ENCODE results near the gene AP1G2. TPM values are rescaled to one million over a fixed set of nuclear protein-coding genes. Genes with fewer than 3 reads are reported as not detected.

AP1G2 gene
- polyA plus RNA-seq, 1 of the 3 experiments (the other 2 are of a cell fraction), result 88.3 TPM

DNA sequence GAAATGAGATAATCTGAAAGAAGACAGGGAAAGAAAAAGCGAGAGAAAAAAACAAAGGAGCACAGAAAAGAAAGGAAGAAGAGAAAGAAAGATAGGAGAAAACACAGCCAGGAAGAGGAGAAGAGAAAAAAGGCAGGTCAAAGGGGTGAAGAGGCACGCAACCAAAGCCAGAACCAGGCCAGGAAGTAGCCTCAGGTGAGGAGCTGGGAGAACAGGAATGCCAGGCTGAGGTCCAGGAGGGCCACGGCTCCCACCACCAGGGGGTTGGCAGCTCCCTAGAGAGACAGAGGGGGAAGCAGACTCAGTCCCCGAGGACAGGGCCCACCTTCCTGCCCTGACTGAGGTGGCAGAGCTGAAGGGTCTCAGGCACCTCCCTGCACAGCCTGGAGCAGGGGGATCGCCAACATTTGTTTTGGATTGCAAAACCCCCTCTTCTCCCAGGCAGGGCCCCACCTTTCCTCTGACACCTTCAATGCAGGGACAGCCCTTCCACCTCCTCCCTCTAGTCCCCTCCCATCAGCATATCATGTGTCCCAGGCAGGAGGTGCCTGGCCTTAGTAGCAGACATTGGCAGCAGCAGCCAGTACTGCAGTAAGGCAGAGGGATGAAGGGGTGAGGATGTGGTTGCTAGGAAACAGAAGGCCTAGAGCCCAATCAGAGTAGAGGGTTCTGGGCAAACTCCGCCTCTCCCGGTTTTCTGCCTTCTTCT is 2.0 kb upstream of the AP1G2 start:
- H3K9me2 ChIP-seq, result no peaks in the 10 kb centered on the region
- H3K4me3 ChIP-seq (ENCODE audit: low read depth in 2 of 2, low read length in 1 of 2), result no peak overlapping the region
- TF ChIP-seq EZH2phosphoT487 (IDR thresholded peaks at IDR 0.05; ENCODE audit: borderline replicate concordance, low read depth) (no peak), RFX5 (IDR thresholded peaks at IDR 0.05; ENCODE audit: low read length) (0 out of 2 replicates have a peak, but pooled peaks have one; percentile 19)
- ChIA-PET CTCF (interaction anchor here (0.9 to 19.5 kb wide), 7 partner anchors 11 to 489 kb away, joined by 3 to 785 read pairs (median 16); partner anchors contain the start of genes NGDN and THTPA), POLR2A (no interaction called here)
- no peaks in the 10 kb centered on the region for H4K20me1 ChIP-seq (ENCODE audit: insufficient read depth)
- no peak overlapping the region for H2AFZ ChIP-seq (ENCODE audit: low read depth)
- H3K4me2 ChIP-seq, result no peak overlapping the region
- H3K4me1 ChIP-seq (ENCODE audit: control insufficient read depth in 1 of 2, insufficient read depth in 2 of 2, low read depth in 1 of 2, low read length in 1 of 2), result peaks cover 0 to 34% of the 10 kb centered on the region in 2 experiments; a peak in 1 of 4 replicates
- H3K9ac ChIP-seq, result no peak overlapping the region
- 74% methylated on average over 5 of the region's 7 CpGs for WGBS (ENCODE audit: low lambda C conversion rate)
- H3K36me3 ChIP-seq (replicated peaks in 1 of 2; ENCODE audit: control insufficient read depth in 1 of 2, insufficient read depth in 2 of 2, low read length in 1 of 2), result peaks cover 0 to 9% of the 10 kb centered on the region in 2 experiments
- peaks cover 10% of the 10 kb centered on the region for H3F3A ChIP-seq (replicated peaks; ENCODE audit: insufficient read depth)
- H3K27ac ChIP-seq (ENCODE audit: low read depth in 2 of 2, low read length in 1 of 2), result peak overlapping the region in 1 of 2 experiments; percentile 57; a peak in 2 of 4 replicates
- H3K27me3 ChIP-seq (ENCODE audit: insufficient read depth), result no peaks in the 10 kb centered on the region
- DNase-seq, result peak; percentile 72
- H3K9me3 ChIP-seq, result no peaks in the 10 kb centered on the region
- H3K79me2 ChIP-seq (ENCODE audit: insufficient read depth), result 0 out of 2 replicates have a peak, but pooled peaks cover 3% of the 10 kb centered on the region

DNA sequence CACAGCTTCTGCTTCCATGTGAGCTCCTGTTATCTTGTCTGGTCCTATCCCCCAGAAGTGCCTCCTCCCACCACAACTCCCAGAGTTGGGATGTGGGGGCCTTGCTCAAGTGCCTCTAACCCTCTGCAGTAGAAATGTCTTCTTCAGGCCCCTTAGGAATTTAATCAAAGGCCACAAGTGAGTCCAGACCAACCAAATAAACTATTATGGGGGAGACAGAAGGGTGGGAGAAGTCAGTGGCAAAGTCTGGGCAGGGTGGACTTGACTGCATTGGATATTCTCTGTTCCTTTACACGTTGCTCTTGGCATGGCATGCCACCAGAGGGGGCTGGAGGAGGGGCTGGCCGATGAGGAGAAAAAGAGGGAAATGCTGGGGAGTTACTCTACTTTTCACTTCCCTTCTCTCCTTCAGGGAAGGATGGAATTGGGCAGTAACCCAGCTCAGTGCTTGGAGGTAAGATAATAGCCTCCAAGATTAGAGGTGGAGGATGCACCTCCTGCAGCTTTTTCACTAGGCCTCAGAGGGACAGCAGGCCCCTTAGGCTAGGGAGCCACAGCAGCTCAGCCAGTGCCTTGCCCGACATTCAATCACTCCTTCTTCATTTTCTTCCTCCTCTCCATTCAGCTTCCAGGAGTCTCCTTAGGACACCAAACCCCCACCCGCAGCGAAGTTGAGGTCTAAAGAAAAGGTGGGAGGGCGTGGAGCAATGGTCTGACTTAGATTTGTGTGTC is 1.2 kb upstream of the AP1G2 start:
- Histone ChIP-seq H3K27me3 (ENCODE audit: insufficient read depth) (no peaks in the 10 kb centered on the region), H3K9me3 (no peaks in the 10 kb centered on the region), H4K20me1 (ENCODE audit: insufficient read depth) (no peaks in the 10 kb centered on the region), H2AFZ (ENCODE audit: low read depth) (no peak overlapping the region), H3K4me1 (ENCODE audit: control insufficient read depth in 1 of 2, insufficient read depth in 2 of 2, low read depth in 1 of 2, low read length in 1 of 2) (peaks cover 0 to 34% of the 10 kb centered on the region in 2 experiments; a peak in 1 of 4 replicates), H3K4me2 (peak overlapping the region; percentile 86), H3K79me2 (ENCODE audit: insufficient read depth) (0 out of 2 replicates have a peak, but pooled peaks cover 3% of the 10 kb centered on the region), H3K27ac (ENCODE audit: low read depth in 2 of 2, low read length in 1 of 2) (peak overlapping the region in 1 of 2 experiments; percentile 82; a peak in 2 of 4 replicates), H3F3A (replicated peaks; ENCODE audit: insufficient read depth) (peaks cover 10% of the 10 kb centered on the region), H3K9me2 (no peaks in the 10 kb centered on the region), H3K36me3 (replicated peaks in 1 of 2; ENCODE audit: control insufficient read depth in 1 of 2, insufficient read depth in 2 of 2, low read length in 1 of 2) (peaks cover 0 to 13% of the 10 kb centered on the region in 2 experiments), H3K9ac (no peak overlapping the region), H3K4me3 (ENCODE audit: low read depth in 2 of 2, low read length in 1 of 2) (peak overlapping the region in 1 of 2 experiments; percentile 20; a peak in 1 of 4 replicates)
- WGBS (ENCODE audit: low lambda C conversion rate), result 71% methylated on average over 6 of the region's 6 CpGs
- ChIA-PET CTCF (interaction anchor here (0.7 to 19.5 kb wide), 8 partner anchors 10 to 513 kb away, joined by 3 to 785 read pairs (median 12); partner anchors contain the start of genes NGDN and THTPA), POLR2A (interaction anchor here (1.3 kb wide), 1 partner anchor 10 kb away, joined by 4 read pairs; no protein-coding TSS in a partner anchor)
- DNase-seq, result peak; percentile 65
- TF ChIP-seq RAD21 (IDR thresholded peaks at IDR 0.05; ENCODE audit: low read length), result peak; percentile 46
- no peak for TF ChIP-seq TEAD4 (IDR thresholded peaks at IDR 0.05; ENCODE audit: borderline replicate concordance, insufficient read depth)
- TF ChIP-seq, protein P1, sequence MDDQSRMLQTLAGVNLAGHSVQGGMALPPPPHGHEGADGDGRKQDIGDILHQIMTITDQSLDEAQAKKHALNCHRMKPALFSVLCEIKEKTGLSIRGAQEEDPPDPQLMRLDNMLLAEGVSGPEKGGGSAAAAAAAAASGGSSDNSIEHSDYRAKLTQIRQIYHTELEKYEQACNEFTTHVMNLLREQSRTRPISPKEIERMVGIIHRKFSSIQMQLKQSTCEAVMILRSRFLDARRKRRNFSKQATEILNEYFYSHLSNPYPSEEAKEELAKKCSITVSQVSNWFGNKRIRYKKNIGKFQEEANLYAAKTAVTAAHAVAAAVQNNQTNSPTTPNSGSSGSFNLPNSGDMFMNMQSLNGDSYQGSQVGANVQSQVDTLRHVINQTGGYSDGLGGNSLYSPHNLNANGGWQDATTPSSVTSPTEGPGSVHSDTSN (IDR thresholded peaks at IDR 0.05), result no peak
- TF ChIP-seq, protein P2, sequence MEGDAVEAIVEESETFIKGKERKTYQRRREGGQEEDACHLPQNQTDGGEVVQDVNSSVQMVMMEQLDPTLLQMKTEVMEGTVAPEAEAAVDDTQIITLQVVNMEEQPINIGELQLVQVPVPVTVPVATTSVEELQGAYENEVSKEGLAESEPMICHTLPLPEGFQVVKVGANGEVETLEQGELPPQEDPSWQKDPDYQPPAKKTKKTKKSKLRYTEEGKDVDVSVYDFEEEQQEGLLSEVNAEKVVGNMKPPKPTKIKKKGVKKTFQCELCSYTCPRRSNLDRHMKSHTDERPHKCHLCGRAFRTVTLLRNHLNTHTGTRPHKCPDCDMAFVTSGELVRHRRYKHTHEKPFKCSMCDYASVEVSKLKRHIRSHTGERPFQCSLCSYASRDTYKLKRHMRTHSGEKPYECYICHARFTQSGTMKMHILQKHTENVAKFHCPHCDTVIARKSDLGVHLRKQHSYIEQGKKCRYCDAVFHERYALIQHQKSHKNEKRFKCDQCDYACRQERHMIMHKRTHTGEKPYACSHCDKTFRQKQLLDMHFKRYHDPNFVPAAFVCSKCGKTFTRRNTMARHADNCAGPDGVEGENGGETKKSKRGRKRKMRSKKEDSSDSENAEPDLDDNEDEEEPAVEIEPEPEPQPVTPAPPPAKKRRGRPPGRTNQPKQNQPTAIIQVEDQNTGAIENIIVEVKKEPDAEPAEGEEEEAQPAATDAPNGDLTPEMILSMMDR (IDR thresholded peaks at IDR 0.05), result peak; percentile 49
